GM21786 (cell line): Measurements from ENCODE around the gene DYNC1H1.
"Not testable (repeated sequence)": the region's sequence is repeated elsewhere in the genome, so short reads cannot be mapped to it uniquely, and the experiment has no call there.

ENCODE experiments used
- ATAC-seq: cut with Tn5 transposase; IDR thresholded peaks from one replicate; pipeline ENCODE4 v1.9.1; 2021; ENCODE audit not compliant: unreplicated experiment

DYNC1H1 gene

GRCh38 chr14:101963656-101964296 lies 597 bp upstream of the DYNC1H1 start:
- no peak for ATAC-seq

DNA sequence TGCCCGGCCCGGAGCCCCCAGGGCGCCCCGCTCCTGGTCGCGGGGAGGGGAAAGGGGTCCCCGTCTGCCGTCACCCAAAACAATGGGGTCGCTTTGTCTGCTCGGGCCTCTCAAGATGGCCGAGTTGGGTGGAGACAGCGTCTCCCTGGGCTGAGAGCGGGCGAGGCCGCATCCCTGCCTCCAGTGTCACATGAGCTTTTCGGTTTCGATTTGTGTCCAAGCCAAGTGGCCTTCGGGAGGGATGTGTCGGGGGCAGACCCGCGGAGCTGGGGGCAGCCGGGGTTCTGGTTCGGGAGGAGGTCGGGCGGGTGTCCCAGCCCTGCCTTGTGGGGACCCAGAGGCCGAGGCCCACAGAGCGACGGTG lies 790 bp downstream of the DYNC1H1 start:
- peak; percentile 26 for ATAC-seq

GRCh38 chr14:101965770-101966722 lies 1.7 kb downstream of the DYNC1H1 start:
- ATAC-seq: no peak

DNA sequence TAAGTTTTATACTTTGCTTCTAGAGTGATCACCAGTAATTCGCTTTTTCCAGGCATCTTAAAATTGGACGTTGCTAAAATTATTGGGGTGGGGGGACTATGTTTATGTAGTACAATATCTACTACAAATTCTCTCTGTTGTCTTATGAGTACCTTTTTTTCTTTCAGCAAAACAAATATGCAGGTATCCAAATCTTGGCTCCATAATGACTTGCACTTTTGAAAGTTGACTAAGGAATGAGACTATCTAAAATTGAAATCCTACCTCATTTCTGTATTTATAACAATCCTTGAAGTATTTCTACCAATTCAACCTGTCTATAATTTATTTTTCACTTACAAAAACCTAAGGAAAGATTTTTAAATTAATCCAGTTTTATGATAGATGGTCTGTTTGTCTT lies 2.4 kb downstream of the DYNC1H1 start:
- no peak for ATAC-seq

- no peak for ATAC-seq
Measured at GRCh38 chr14:101968186-101968585, 3.8 kb downstream of the DYNC1H1 start.

GRCh38 chr14:101969481-101969880 lies 5.1 kb downstream of the DYNC1H1 start:
- ATAC-seq: no peak

DNA sequence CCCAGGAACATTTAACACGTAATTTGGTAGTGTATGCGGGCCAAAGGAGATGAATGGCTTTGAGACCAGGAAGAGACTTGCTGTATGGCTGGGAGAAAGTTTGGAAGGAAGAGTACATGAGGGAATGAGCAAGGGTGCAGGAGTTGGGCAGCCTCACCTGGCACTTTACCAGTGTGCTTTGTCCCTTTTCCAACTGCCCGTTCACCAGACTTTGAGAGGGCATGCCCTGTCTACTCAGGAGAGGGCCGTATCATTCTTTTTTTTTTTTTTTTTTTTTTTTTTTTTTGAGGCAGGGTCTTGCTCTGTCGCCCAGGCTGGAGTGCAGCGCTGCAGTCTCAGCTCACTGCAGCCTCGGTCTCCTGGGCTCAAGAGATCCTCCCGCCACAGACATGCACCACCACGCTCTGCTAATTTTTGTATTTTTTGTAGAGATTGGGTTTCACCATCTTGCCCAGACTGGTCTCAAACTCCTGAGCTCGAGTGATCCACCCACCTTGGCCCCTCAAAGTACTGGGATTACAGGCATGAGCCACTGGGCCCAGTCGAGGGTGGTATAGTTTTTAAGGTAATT lies 6.5 kb downstream of the DYNC1H1 start:
- no peak for ATAC-seq

GRCh38 chr14:101971458-101971857 lies 7.1 kb downstream of the DYNC1H1 start:
- not testable (repeated sequence) for ATAC-seq

DNA sequence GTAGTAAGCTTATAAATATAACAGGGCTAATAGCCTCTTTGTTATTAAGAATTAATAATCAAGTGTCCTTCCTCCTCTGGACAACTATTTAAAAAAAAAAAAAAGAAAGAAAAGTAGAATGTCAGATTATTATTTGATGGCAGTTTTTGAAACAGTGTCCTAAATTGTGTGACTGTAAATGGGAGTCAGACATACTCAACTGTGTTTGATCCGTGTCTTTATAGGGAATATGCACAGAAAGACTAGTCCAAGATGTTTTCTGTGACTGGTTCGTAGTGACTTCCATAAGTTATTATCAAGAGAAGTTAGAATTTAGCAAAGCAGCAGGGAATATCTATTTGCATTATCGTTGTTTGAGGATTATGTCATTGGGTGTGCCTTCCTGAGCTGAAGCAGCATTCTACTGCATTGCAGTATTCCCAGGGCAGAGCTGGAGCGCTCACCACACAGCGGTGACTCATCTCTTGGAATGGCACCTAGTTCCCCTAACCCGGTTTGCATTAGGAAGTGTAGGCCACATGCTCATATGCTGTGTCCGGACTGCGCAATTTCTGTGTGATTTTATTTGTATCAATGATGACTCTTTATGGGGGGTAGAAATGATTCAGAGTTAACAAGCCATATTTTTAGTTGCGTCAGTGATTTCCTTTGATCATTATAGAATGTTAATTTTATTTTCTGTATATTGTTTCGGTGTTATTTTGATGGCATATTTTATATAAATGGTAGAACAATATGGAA lies 7.9 kb downstream of the DYNC1H1 start:
- ATAC-seq: no peak

DNA sequence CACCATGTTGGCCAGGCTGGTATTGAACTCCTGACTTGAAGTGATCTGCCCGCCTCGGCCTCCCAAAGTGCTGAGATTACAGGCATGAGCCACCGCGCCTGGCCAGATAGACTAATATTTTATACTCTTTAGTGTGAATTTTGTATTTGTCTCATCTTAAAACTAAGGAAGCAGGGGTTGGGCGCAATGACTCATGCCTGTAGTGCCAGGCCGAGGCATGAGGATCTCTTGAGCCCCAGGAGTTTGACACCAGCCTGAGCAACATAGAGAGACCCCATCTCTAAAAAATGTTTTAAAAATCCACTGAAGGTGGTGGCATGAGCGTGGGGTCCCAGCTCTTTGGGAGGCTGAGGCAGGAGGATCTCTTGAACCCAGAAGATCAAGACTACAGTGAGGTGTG lies 9.0 kb downstream of the DYNC1H1 start:
- no peak for ATAC-seq

- no peak for ATAC-seq
Measured at GRCh38 chr14:101975231-101975630, 10.9 kb downstream of the DYNC1H1 start.

- no peak for ATAC-seq
Measured at GRCh38 chr14:101977311-101978071, 13.1 kb downstream of the DYNC1H1 start.

GRCh38 chr14:101979666-101980065 lies 15.3 kb downstream of the DYNC1H1 start:
- ATAC-seq: no peak

GRCh38 chr14:101980251-101980650 lies 15.9 kb downstream of the DYNC1H1 start:
- ATAC-seq: no peak

DNA sequence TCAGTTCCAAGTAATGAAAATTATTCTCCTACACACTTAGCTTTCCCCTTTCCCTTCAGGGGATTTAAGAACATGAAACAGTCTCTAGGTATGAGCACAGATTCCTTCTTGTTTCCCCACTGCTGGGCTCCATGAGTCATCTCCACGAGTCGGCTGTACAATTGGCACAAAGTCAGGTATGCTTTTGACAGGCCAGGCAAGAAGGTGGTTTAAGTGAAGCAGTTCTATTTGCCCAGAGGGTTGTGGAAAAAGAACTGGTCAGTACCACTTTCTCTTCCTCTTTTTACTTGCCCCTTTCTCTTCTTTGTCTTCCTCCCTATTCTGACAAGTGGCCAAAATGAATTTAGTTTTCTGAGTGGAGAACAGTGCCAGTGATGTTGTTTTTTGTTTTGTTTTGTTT lies 16.3 kb downstream of the DYNC1H1 start:
- ATAC-seq: peak; percentile 97

GRCh38 chr14:101982621-101983020 lies 18.2 kb downstream of the DYNC1H1 start:
- ATAC-seq: no peak

- ATAC-seq: not testable (repeated sequence)
Measured at GRCh38 chr14:101984831-101985230, 20.5 kb downstream of the DYNC1H1 start.

DNA sequence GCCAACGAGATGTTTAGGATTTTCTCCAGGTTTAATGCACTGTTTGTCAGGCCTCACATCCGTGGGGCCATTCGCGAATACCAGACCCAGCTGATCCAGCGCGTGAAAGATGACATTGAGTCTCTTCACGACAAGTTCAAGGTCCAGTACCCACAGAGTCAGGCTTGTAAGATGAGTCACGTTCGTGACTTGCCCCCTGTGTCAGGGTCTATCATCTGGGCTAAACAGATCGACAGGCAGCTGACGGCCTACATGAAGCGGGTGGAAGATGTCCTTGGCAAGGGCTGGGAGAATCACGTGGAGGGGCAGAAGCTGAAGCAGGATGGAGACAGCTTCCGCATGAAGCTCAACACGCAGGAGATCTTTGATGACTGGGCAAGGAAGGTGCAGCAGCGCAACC lies 21.6 kb downstream of the DYNC1H1 start:
- no peak for ATAC-seq

- ATAC-seq: no peak
Measured at GRCh38 chr14:101986953-101987352, 22.6 kb downstream of the DYNC1H1 start.

- ATAC-seq: no peak
Measured at GRCh38 chr14:101988377-101988776, 24.0 kb downstream of the DYNC1H1 start.

DNA sequence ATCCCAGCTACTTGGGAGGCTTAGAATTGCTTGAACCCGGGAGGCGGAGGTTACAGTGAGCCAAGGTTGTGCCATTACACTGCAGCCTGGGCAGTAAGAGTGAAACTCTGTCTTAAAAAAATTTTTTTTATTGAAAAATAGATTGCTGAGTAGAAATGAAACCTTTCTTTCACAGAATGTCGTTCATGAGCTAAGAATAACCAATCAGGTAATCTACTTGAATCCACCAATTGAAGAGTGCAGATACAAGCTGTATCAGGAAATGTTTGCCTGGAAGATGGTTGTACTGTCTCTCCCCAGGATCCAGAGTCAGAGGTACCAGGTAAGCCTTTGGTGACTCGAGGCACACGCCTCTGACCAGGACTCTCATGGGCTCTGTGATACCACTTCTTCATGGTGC lies 27.0 kb downstream of the DYNC1H1 start:
- peak; percentile 40 for ATAC-seq
